Small intestine (tissue), 7 donors: ENCODE results near the gene VPS50. TPM values are rescaled to one million over a fixed set of nuclear protein-coding genes. Genes with fewer than 3 reads are reported as not detected.

Experiments
- DNase-seq, 2 donors: peaks; one replicate each; pipeline versions ENCODE4 v3.0.0 to v3.0.0-alpha.2; 2013
- FAIRE-seq: peaks from 2 replicates; lab custom pipeline; 2012; peaks lifted over from hg19 to GRCh38; lab: Jason Lieb, UNC
- H3K27ac ChIP-seq, 3 donors: one replicate each; pipeline ENCODE4 v1.5.1; 2013; ENCODE audit warnings: low read length in 2 of 3, mild to moderate bottlenecking in 2 of 3, control low read depth in 1 of 3, inconsistent platforms in 1 of 3, low read depth in 1 of 3, moderate library complexity in 1 of 3
- H3K27me3 ChIP-seq, 3 donors: one replicate each; pipeline ENCODE4 v1.6.1; 2013; ENCODE audit warnings: low read length in 3 of 3, inconsistent platforms in 1 of 3; ENCODE audit not compliant: control insufficient read depth in 3 of 3, insufficient read depth in 3 of 3
- H3K36me3 ChIP-seq, 3 donors: one replicate each; pipeline ENCODE4 v1.6.1; 2013; ENCODE audit warnings: low read length in 3 of 3, inconsistent platforms in 1 of 3, low read depth in 1 of 3, mild to moderate bottlenecking in 1 of 3, moderate library complexity in 1 of 3; ENCODE audit not compliant: control insufficient read depth in 3 of 3, insufficient read depth in 2 of 3
- H3K4me1 ChIP-seq, 3 donors: one replicate each; pipeline ENCODE4 v1.6.1; 2013; ENCODE audit warnings: low read length in 2 of 3, inconsistent platforms in 1 of 3, low read depth in 1 of 3, mild to moderate bottlenecking in 1 of 3, moderate library complexity in 1 of 3; ENCODE audit not compliant: control insufficient read depth in 3 of 3, insufficient read depth in 2 of 3
- H3K4me3 ChIP-seq, 3 donors: one replicate each; pipeline ENCODE4 v1.5.1; 2013; ENCODE audit warnings: low read length in 3 of 3, control low read depth in 1 of 3, inconsistent platforms in 1 of 3, low read depth in 1 of 3, mild to moderate bottlenecking in 1 of 3, moderate library complexity in 1 of 3
- H3K9me3 ChIP-seq, 2 donors: one replicate each; pipeline ENCODE4 v1.6.1; 2013; ENCODE audit warnings: low read depth in 1 of 2, low read length in 1 of 2; ENCODE audit not compliant: control insufficient read depth in 2 of 2, insufficient read depth in 1 of 2
- WGBS, 3 donors: extraction: QIAGEN DNeasy Blood & Tissue Kit; methylation state at CpG; one replicate each; pipeline ENCODE4 v1.1.7; 2013; 5-methylcytosine and 5-hydroxymethylcytosine counted together
- polyA plus RNA-seq, 4 donors: library from polyadenylated mRNA; stranded (reverse) in 3 of 4; unstranded in 1 of 4; fragments of 200-250 nt in 3 of 4; fragments of 120-200 nt in 1 of 4; gene quantifications; one replicate each; pipeline versions ENCODE4 v1.2.1 to v1.2.3, GENCODE V29; 2013
- donor health status: healthy with polysubstance abuse.
- donor health status: control.
- donor health status: control.
- donor health status: Bipolar disorder and iron deficiency.
- donor health status: healthy.

VPS50 gene
- polyA plus RNA-seq, 4 donors = 4.9 to 20.7 (median 9.0) TPM

DNA sequence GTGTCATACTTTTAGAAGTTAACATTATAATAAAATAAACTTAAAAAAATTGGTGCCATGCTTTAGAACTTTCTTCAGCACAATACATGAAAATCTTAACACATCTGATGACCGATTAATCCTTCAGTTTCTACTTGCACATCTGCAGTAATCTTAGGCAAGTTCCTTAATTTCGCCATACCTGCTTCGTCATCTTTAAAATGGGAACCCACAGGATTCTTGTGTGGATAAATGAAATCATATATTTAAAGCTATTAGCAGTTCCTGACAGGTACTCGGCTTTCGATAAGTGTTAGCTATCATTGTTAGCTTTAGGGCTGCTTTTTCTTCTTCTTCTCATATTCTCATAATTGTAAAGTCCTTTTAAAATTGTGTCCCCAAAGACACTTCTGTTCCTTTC is 907 bp upstream of the VPS50 start:
- FAIRE-seq = no peak
- peak overlapping the region in 2 of 3 donors; percentile 61 to 63 for H3K4me3 ChIP-seq
- H3K4me1 ChIP-seq = no peaks in the 10 kb centered on the region
- H3K27ac ChIP-seq = peak overlapping the region in 2 of 3 donors; percentile 64 to 91
- 9 to 29% (median 19%) methylated on average over 5 of the region's 5 CpGs for WGBS, 3 donors
- no peaks in the 10 kb centered on the region for H3K9me3 ChIP-seq
- H3K36me3 ChIP-seq = no peaks in the 10 kb centered on the region
- H3K27me3 ChIP-seq = peaks cover 0 to 2% (median 0%) of the 10 kb centered on the region in 3 donors
- no peak for DNase-seq

DNA sequence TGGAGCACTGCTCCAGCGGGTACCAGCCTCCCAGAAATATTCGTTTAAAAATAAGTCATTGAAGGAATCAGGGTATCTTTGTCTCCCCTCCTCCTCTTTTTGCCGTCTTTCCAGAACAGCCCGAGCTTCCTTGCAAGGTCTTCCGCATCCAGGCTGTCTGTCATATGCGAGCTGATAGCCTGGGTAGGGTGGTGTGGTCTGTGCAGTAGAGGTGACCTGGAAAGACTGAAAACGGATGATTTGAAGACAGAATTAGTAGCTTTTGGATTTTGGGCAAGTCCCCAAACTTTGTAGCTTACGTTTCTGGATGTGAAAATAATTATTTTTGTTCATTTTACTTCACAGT is 480 bp downstream of the VPS50 start:
- DNase-seq (peak in 1 of 2 donors; percentile 23), FAIRE-seq (no peak)
- H3K4me1 ChIP-seq = no peaks in the 10 kb centered on the region
- peak overlapping the region; percentile 55 to 63 (median 61) for H3K4me3 ChIP-seq
- no peaks in the 10 kb centered on the region for H3K36me3 ChIP-seq
- H3K9me3 ChIP-seq = no peaks in the 10 kb centered on the region
- peak overlapping the region in 2 of 3 donors; percentile 8 to 38 for H3K27ac ChIP-seq
- no peaks in the 10 kb centered on the region for H3K27me3 ChIP-seq
- 0 to 1% (median 1%) methylated on average over 8 of the region's 8 CpGs for WGBS, 3 donors

DNA sequence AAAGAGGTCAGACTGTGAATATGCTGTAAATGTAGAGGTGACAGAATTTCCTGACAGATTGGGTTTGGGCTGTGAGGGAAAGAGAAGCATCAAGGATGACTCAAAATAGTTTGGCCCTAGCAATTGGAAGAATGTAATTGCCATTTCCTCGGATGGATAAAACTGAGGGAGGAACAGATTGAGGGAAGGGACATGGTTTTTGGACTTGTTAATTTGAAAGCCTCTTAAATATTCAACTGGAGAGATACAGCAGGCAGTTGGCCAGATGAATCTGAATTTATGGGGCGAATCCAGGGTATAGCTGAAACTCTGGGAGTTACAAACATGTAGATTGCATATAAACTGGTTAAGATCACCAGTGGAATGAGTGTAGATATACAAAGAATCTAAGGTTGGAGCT is 3.4 kb downstream of the VPS50 start:
- Histone ChIP-seq H3K36me3 (peaks cover 0 to 2% (median 0%) of the 10 kb centered on the region in 3 donors), H3K4me1 (no peaks in the 10 kb centered on the region), H3K4me3 (no peak overlapping the region), H3K27me3 (no peaks in the 10 kb centered on the region), H3K27ac (no peak overlapping the region), H3K9me3 (no peaks in the 10 kb centered on the region)
- FAIRE-seq = no peak
- WGBS, 3 donors = 76 to 82% (median 79%) methylated on average over 2 of the region's 2 CpGs
- DNase-seq = no peak

DNA sequence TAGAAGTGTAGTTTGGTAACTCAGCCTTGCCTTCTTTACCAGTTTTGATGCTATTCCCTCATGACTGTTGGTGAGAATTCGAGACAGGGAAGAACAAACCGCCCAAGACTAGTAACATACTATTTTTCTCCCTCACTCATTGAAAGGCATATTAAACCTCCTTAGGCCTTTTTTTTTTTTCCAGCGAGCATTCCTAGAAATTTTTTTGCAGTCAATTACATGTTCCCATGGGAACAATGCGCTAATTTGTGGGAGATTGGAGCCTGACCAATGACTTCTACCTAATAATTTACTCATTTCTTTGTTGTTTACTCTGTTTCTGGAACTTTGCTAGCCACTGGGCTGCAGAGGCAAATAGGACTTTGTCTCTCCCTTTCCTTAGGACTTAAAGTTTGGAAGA is 6.0 kb downstream of the VPS50 start:
- H3K4me3 ChIP-seq = no peak overlapping the region
- WGBS, 3 donors = 89 to 93% (median 89%) methylated on average over 4 of the region's 4 CpGs

DNA sequence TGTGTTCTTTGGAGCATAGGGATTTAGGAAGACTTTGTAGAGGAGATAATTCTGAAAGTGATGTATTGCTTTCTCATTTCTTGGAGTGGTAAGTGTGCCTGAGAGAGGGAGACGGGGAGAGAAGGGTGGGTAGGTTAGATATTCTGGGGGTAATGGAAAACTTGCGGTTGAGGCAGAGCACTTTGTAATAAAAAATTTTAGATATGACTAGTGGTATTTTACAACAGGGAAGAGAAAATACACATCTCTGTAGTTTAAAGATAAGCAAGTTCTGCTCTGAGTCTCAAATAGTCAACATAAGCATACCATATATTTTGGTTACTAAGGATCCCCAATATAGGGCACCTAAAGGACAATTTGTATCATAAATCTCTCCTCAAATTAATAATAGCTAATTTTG is 6.6 kb downstream of the VPS50 start:
- DNase-seq = no peak
- Histone ChIP-seq H3K4me3 (no peak overlapping the region), H3K27ac (no peak overlapping the region), H3K4me1 (no peaks in the 10 kb centered on the region), H3K9me3 (no peaks in the 10 kb centered on the region), H3K36me3 (peaks cover 0 to 3% (median 0%) of the 10 kb centered on the region in 3 donors), H3K27me3 (no peaks in the 10 kb centered on the region)
- no peak for FAIRE-seq
- 79 to 88% (median 87%) methylated on average over 2 of the region's 2 CpGs for WGBS, 3 donors

More for the DNA sequence above, 6.0 kb downstream of the VPS50 start:
- FAIRE-seq = no peak
- H3K36me3 ChIP-seq = peaks cover 0 to 3% (median 0%) of the 10 kb centered on the region in 3 donors
- DNase-seq = no peak
- H3K27ac ChIP-seq = no peak overlapping the region
- no peaks in the 10 kb centered on the region for H3K27me3 ChIP-seq
- H3K9me3 ChIP-seq = no peaks in the 10 kb centered on the region
- H3K4me1 ChIP-seq = no peaks in the 10 kb centered on the region

DNA sequence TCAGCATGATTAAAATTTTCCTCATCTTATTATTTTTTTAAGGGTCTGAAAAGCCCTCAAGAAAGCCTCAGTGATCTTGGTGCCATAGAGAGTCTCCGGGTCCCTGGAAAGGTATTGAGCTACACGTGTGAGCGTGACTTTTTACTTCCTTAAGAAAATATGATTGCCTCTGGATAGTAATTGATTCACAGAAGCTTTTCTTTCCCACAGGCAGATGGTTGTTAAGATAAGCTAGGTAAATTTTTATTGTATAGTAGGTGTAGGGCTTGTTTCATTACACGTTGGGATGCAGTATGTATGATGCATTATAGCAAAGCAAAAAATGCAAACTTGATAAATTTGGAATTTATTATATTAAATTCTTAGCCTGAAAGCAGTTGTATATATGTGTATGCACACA is 7.7 kb downstream of the VPS50 start:
- Histone ChIP-seq H3K36me3 (peaks cover 0 to 4% (median 0%) of the 10 kb centered on the region in 3 donors), H3K4me1 (no peaks in the 10 kb centered on the region), H3K27me3 (no peaks in the 10 kb centered on the region), H3K4me3 (no peak overlapping the region), H3K27ac (no peak overlapping the region), H3K9me3 (no peaks in the 10 kb centered on the region)
- DNase-seq (no peak), FAIRE-seq (no peak)
- WGBS, 3 donors = 64 to 83% (median 70%) methylated on average over 4 of the region's 4 CpGs

DNA sequence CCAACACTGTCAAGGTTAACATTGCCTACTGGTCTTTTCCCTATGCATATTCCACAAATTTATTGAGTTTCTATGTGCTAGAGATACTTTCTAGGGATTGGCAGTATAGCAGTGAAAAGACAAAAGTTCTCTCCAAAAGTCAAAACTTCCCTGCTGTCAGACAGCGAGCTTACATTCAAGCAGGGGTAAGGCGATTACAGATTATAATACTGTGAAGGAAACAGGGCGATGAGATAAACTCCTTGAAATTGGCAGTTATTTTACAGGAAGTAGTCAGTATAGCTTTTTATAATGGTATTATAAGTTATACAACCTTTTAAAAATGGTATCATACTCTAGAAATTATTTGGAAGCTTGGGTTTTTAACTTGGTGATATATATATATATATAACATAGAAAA is 9.9 kb downstream of the VPS50 start:
- Histone ChIP-seq H3K4me1 (no peaks in the 10 kb centered on the region), H3K9me3 (no peaks in the 10 kb centered on the region), H3K36me3 (peaks cover 0 to 5% (median 0%) of the 10 kb centered on the region in 3 donors), H3K27me3 (no peaks in the 10 kb centered on the region), H3K4me3 (no peak overlapping the region), H3K27ac (no peak overlapping the region)
- FAIRE-seq (no peak), DNase-seq (no peak)
- 92 to 97% (median 94%) methylated on average over 3 of the region's 3 CpGs for WGBS, 3 donors

DNA sequence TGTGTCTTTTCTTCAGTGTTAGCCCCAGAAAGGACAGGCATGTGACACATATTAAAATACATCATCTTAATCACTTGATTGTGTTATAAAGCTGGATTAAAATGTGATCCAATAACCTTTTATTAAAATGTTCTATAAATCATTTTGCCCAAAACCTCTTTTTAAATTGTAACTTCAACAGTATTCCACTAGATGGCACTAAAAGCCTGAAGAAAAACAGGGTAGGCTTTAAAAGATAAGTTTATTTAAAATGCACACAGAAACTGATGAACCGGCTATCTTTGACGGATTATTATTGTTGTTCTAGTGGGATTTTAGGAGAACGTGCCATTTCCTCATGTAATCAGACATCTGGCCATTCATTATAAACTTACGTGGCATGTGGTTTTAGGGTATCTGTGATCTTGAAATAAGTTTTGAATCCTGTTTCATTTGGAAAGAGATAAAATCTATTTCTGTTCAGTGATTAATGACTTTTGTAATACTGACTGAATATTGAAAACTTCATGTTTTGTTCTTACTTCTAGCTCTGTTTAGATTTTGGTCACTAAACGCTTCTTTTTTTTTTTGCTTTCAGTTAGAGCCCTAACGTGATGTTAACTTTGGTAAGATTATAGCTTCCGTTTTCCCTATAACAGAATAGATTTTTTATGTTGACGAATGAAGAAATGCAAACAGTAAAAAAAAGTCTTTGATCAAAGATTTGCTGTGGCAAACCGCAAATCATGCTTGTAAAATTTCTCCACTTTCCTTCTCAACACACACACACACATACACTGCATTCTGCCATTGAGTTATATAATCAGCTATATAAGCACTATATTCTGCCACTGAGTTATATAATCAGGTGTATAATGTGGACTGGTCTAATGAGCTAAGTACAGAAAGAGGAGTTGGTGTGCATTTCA is 13.6 kb downstream of the VPS50 start:
- H3K27me3 ChIP-seq = no peaks in the 10 kb centered on the region
- peak; percentile 76 for FAIRE-seq
- H3K27ac ChIP-seq = no peak overlapping the region
- WGBS, 3 donors = 43 to 51% (median 51%) methylated on average over 9 of the region's 9 CpGs
- H3K9me3 ChIP-seq = no peaks in the 10 kb centered on the region
- no peak overlapping the region for H3K4me3 ChIP-seq
- H3K36me3 ChIP-seq = peaks cover 0 to 3% (median 0%) of the 10 kb centered on the region in 3 donors
- H3K4me1 ChIP-seq = no peaks in the 10 kb centered on the region
- peak; percentile 22 to 24 for DNase-seq
